Endothelial cell of hepatic sinusoid (primary cell): ENCODE data around the gene PHLDB2.

Source experiments
- in situ Hi-C: cut with HindIII; loops from 2 replicates; pipeline ENCODE4 v1.10.0; 2017; ENCODE audit warnings: low sequenced_read_pairs

The PHLDB2 gene

GRCh38 chr3:111921181-111921580, 62.1 kb downstream of the PHLDB2 start:
- in situ Hi-C loops = no loop called here

DNA sequence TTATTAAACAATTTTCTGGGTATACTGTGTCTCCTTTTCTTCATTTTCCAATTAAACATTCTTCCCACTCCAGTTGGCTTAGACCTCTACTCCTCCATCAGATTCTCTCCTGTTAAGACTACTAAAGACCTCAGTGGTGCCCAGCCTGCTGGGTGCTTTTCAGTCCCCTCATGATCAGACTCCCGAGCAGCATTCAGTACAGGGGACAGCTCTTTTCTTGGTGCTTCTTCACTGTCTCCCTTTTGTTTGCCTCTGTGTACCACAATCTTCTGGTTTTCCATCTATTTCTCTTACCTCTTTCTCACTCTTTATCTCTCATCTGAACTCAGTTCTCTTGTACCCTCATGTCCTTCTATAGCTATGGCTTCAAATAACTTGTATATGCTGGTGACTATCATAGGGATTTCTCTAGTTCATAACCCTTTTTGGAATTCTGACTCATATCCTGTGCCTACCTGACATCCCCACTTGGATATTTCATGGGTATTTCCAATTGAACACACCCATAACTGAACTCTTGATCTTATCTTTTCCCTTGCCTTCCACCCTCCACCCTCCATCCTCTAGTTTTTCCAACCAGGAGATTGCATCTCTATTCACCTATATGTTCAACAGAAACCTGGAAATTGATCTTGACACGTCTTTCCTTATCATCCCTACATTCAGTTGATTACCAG, 64.2 kb downstream of the PHLDB2 start:
- in situ Hi-C loops = no loop called here

- in situ Hi-C loops = no loop called here
Observed at GRCh38 chr3:111923806-111924205, 64.7 kb downstream of the PHLDB2 start.

DNA sequence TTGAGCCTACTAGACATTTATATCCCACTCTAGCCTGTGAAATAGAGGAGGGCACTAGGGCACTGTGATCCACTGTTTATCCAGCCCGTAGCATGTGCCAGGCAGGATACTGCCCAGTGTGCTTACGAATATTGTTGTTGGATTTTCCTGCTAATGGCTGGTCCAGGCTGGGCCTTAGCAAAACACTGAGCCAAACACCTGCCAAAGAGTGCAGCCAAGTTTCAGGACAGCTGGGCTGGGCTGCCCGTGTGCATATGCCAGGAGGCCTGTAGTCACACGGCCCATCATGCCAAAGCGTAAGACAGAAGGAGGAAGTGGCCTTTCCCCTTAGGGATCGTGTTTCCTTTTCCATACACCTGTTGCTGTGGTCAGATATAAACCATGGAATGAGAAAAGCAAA, 65.2 kb downstream of the PHLDB2 start:
- in situ Hi-C loops = no loop called here

GRCh38 chr3:111926266-111926676, 67.2 kb downstream of the PHLDB2 start:
- in situ Hi-C loops = no loop called here

DNA sequence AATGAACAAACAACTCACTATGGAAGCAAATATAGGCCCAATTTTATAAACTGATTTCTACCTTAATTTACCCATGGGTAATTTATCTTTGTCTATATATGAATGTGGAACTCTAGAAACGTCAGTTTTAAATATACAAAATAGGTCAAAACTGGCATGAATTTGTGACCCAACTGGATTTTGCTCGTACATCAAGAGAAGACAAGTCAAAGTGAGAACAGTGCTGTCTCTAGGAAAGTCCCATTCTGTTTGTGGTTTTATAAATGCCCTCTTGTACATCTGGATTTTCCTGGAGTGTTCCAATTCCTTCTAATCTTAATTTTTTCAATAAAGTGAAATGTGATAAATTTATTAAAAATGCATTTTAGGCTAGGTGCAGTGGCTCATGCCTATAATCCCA, 69.5 kb downstream of the PHLDB2 start:
- in situ Hi-C loops = no loop called here

- in situ Hi-C loops = no loop called here
Observed at GRCh38 chr3:111929484-111929883, 70.4 kb downstream of the PHLDB2 start.

GRCh38 chr3:111932946-111933345, 73.9 kb downstream of the PHLDB2 start:
- in situ Hi-C loops = no loop called here

DNA sequence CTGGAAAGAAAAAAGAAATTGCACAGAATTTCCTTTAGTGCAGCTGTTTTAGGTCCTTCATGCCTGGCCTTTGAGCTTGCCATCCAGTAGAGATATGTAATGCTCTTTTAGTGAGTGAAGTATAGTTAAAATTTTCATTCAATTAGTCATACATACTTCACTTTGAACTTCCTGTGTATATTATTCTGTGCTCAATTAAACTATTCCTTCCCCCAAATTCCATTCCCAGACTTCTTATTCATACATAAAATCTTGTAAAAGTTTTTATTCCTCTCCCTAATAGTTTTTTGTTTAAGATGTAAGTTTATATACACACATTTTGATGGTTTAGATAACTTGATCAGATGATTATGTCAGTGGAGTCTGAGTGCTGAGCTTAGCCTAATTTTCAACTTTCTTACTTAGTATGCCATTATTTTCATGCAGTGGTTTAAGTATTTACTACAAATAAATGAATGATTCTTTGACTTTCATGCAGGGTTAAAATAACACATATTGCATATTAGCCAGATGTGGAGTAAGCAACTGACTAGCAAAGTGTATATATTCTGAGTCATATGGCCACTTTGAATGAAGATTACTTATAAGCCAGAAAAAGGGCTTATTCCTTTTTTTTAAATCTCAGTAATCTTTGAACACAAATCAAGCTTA, 77.3 kb downstream of the PHLDB2 start:
- in situ Hi-C loops = no loop called here

GRCh38 chr3:111936967-111937366, 77.9 kb downstream of the PHLDB2 start:
- in situ Hi-C loops = no loop called here

- in situ Hi-C loops = no loop called here
Observed at GRCh38 chr3:111937871-111938270, 78.8 kb downstream of the PHLDB2 start.

DNA sequence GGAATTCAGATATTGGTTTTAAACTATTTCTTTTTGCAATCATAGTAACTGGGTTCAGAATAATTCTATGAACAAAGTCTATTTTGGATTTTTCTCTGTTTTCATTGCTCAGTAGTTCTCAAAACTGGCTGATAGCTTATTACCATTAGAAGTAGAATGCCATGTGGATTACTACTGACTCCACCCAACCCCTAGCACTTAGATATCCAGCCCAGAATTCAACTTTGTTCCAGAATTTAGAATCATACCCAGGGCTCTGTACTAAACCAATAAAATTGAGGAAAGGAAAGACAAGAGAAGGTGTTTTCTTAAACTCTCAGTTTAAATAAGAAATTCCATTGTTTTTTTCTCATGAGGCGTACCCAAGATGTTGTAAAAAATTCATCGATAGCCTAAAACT, 80.8 kb downstream of the PHLDB2 start:
- in situ Hi-C loops = no loop called here

GRCh38 chr3:111943533-111943932, 84.5 kb downstream of the PHLDB2 start:
- in situ Hi-C loops = no loop called here

DNA sequence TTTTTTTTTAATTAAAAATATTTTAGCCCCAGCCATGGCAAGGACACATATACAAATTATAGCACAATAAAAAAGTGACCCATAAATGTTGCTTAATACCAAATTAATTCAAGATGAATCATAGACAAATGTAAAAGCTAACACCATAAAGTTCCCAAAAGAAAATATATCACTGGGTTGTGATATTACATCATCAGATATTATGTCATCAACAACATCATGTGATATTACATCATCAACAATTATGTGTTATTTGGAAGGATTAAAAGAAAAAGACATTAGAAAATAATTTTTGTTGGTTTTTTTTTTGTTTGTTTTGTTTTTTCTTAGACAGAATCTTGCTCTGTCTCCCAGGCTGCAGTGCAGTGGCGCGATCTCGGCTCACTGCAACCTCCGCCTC, 85.3 kb downstream of the PHLDB2 start:
- in situ Hi-C loops = no loop called here

- in situ Hi-C loops = no loop called here
Observed at GRCh38 chr3:111947231-111947630, 88.2 kb downstream of the PHLDB2 start.

- in situ Hi-C loops = no loop called here
Observed at GRCh38 chr3:111948786-111949185, 89.7 kb downstream of the PHLDB2 start.

DNA sequence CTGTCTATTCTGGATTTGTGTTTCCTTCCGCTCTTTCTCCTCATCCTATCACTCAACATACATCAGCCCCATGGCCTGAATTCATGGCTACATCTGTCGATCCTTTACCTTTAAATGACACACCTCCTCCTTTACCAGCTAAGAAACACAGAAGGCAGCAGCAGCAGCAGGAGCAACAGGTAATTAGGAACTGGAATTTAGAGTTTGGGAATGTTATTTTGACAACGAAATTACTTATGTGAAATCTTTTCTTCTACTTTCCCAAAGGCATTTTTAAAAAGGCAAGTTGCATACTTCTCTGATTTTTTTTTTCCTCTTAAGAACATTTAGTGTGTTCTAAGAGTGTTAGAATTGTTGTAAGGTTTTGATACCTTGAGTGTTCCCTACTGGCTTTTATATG, 90.6 kb downstream of the PHLDB2 start:
- in situ Hi-C loops = no loop called here

GRCh38 chr3:111951032-111951431, 92.0 kb downstream of the PHLDB2 start:
- in situ Hi-C loops = no loop called here

DNA sequence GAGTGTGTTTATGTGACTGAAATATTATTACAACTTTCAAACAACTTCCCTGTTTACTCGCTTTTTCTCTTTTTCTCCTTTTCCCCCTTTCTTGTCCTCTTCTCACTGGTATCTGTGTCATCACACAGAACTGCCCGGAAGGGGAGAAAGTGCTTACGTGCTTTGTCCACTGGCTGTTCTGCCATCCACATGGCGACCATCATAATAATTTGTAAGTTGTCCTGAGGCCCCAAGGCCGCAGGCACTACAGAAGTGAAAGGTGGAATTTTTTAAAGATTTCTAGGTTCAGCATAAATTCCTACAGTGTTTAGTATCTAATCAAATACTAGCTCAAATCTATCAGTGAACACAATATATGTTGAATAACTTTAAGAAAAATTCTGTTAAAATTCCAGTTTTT, 93.0 kb downstream of the PHLDB2 start:
- in situ Hi-C loops = no loop called here

GRCh38 chr3:111952866-111953450, 93.9 kb downstream of the PHLDB2 start:
- in situ Hi-C loops = no loop called here

DNA sequence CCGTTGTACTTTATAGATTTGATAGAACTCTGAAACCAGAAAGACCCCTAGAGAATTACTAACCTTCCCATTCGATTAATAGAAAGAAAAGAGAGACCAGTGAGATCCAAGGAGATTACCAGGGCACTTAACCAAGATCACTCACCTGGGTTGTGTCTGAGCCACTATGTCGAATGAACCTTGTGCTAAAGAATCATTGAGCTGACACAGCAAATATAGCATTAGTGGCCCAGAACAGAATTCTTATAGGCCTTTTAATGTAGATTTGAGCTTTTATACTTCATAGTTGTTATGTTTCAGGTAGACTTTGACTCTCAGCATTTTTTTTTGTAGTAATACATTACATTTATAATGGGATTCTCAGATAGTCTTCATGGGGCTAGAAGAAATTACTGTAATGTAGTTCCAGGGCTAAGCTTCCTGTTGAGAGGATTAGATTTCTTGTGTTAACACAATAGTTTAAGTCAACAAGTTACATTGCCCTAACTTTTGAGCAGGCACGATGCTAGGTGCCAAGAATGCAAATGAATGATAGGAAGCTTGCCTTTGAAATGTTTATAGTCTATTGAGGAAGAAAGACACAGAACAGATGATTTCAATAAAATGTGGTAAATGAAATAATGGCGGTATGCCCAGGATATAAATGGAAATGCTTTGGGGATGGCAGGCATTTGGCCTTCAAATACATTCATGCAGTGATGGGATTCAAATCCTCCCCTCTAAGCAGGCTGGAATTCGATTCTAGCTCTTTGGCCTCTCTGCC, 95.3 kb downstream of the PHLDB2 start:
- in situ Hi-C loops = no loop called here

DNA sequence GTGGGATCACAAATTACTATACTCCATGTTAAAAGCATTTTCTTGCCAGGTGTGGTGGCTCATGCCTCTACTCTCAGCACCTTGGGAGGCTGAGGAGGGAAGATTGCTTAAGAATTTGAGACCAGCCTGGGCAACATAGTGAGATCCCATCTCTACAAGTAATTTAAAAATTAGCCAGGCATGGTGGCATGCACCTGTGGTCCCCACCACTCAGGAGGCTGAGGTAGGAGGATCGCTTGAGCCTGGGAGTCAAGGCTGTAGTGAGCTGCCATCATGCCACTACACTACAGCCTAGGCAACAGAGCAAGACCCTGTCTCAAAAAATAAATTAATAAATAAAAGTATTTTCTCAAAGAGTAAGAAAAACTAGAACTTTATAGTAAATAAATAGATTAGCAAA, 96.8 kb downstream of the PHLDB2 start:
- in situ Hi-C loops = no loop called here
